Hematopoietic multipotent progenitor cell treated with erythropoietin and hydrocortisone succinate and interleukin-3 and kit ligand, for 15 days (in vitro differentiated cells): ENCODE results near the gene SHISA7.

Experiments used
- DNase-seq: peaks from one replicate; pipeline ENCODE4 v3.0.0-alpha.2; 2015; ENCODE audit warnings: low spot score

SHISA7 gene

GRCh38 chr19:55482156-55482961 is 39.3 kb upstream of the SHISA7 start:
- DNase-seq: no peak

GRCh38 chr19:55481794-55482155 is 38.7 kb upstream of the SHISA7 start:
- no peak for DNase-seq

GRCh38 chr19:55481148-55481793 is 38.2 kb upstream of the SHISA7 start:
- no peak for DNase-seq

- DNase-seq: no peak
These were observed 36.5 kb upstream of the SHISA7 start for GRCh38 chr19:55479451-55480230.

- DNase-seq: no peak
These were observed 35.9 kb upstream of the SHISA7 start for GRCh38 chr19:55479045-55479444.

GRCh38 chr19:55478364-55478763 is 35.3 kb upstream of the SHISA7 start:
- no peak for DNase-seq

GRCh38 chr19:55477905-55478304 is 34.8 kb upstream of the SHISA7 start:
- DNase-seq: no peak

- DNase-seq: peak; percentile 99
These were observed 33.1 kb upstream of the SHISA7 start, which contains the start of gene ZNF628 for GRCh38 chr19:55476100-55476775. TSS of gene ZNF628 (plus strand) at chr19:55476617. CDS start at chr19:55479911, 3,294 bp downstream.

- DNase-seq: no peak
These were observed 31.5 kb upstream of the SHISA7 start for GRCh38 chr19:55474269-55475265.

GRCh38 chr19:55473225-55474012 is 30.3 kb upstream of the SHISA7 start:
- DNase-seq: no peak

GRCh38 chr19:55472463-55472862 is 29.4 kb upstream of the SHISA7 start:
- no peak for DNase-seq

- DNase-seq: no peak
These were observed 28.2 kb upstream of the SHISA7 start for GRCh38 chr19:55471266-55471665.

- no peak for DNase-seq
These were observed 24.9 kb upstream of the SHISA7 start for GRCh38 chr19:55468054-55468393.

- peak; percentile 78 for DNase-seq
These were observed 24.3 kb upstream of the SHISA7 start for GRCh38 chr19:55467236-55468053.

GRCh38 chr19:55466241-55466614 is 23.1 kb upstream of the SHISA7 start:
- no peak for DNase-seq

GRCh38 chr19:55465460-55466240 is 22.6 kb upstream of the SHISA7 start:
- DNase-seq: no peak

GRCh38 chr19:55464662-55465054 is 21.6 kb upstream of the SHISA7 start, which contains the start of gene C19orf85:
TSS of gene C19orf85 (minus strand) at chr19:55464751. CDS start at chr19:55464554, 197 bp downstream.
- no peak for DNase-seq

- no peak for DNase-seq
These were observed 21.1 kb upstream of the SHISA7 start for GRCh38 chr19:55464039-55464661.
